Thoracic aorta (tissue), 2 donors: ENCODE data around the gene AGMO. TPM values are rescaled to one million over a fixed set of nuclear protein-coding genes. Genes with fewer than 3 reads are reported as not detected.

ENCODE experiments used
- ATAC-seq: fragments of 150-250 bp; one replicate; pipeline ENCODE4 v1.8.0; 2017; ENCODE audit warnings: low read depth; ENCODE audit not compliant: insufficient number of reproducible peaks, low FRiP score
- DNase-seq: peaks from one replicate; pipeline ENCODE4 v3.0.0-alpha.2; 2020; ENCODE audit warnings: low spot score
- H3K27ac ChIP-seq, 2 donors: fragments of 200-600 bp; sonication (generic); 1 replicate in 1 of 2; 2 replicates in 1 of 2; pipeline ENCODE4 v1.5.1; 2016; ENCODE audit warnings: mild to moderate bottlenecking in 2 of 2, moderate library complexity in 2 of 2
- H3K27me3 ChIP-seq: fragments of 200-600 bp; sonication (generic); replicated peaks from 2 replicates; pipeline ENCODE4 v1.6.0; 2016; ENCODE audit warnings: mild to moderate bottlenecking; ENCODE audit not compliant: insufficient read depth
- H3K36me3 ChIP-seq: fragments of 200-600 bp; sonication (generic); one replicate; pipeline ENCODE4 v1.5.1; 2016
- H3K4me1 ChIP-seq, 2 donors: fragments of 200-600 bp; sonication (generic); 1 replicate in 1 of 2; 2 replicates in 1 of 2; pipeline versions ENCODE4 v1.5.1 to v1.6.0; 2016; ENCODE audit warnings: low read depth in 2 of 2, mild to moderate bottlenecking in 1 of 2; ENCODE audit not compliant: control insufficient read depth in 1 of 2
- H3K4me3 ChIP-seq: fragments of 200-600 bp; sonication (generic); 2 replicates; pipeline ENCODE4 v1.5.1; 2016; ENCODE audit warnings: mild to moderate bottlenecking
- H3K9me3 ChIP-seq: fragments of 200-600 bp; sonication (generic); 2 replicates; pipeline ENCODE4 v1.5.1; 2016
- CTCF ChIP-seq: fragments of 200-600 bp; sonication (generic); IDR thresholded peaks from one replicate; pipeline ENCODE4 v1.5.1; 2019; ENCODE audit warnings: antibody characterized with exemption
- total RNA-seq, 2 donors: library from RNA; depleted of rRNA; stranded (reverse); fragments of >200 nt; gene quantifications; one replicate each; pipeline versions ENCODE4 v1.1.0 to v1.2.3, GENCODE V29; 2016

AGMO gene
- total RNA-seq, 2 donors from 2014 or later, result 0.85 to 3.0 TPM

DNA sequence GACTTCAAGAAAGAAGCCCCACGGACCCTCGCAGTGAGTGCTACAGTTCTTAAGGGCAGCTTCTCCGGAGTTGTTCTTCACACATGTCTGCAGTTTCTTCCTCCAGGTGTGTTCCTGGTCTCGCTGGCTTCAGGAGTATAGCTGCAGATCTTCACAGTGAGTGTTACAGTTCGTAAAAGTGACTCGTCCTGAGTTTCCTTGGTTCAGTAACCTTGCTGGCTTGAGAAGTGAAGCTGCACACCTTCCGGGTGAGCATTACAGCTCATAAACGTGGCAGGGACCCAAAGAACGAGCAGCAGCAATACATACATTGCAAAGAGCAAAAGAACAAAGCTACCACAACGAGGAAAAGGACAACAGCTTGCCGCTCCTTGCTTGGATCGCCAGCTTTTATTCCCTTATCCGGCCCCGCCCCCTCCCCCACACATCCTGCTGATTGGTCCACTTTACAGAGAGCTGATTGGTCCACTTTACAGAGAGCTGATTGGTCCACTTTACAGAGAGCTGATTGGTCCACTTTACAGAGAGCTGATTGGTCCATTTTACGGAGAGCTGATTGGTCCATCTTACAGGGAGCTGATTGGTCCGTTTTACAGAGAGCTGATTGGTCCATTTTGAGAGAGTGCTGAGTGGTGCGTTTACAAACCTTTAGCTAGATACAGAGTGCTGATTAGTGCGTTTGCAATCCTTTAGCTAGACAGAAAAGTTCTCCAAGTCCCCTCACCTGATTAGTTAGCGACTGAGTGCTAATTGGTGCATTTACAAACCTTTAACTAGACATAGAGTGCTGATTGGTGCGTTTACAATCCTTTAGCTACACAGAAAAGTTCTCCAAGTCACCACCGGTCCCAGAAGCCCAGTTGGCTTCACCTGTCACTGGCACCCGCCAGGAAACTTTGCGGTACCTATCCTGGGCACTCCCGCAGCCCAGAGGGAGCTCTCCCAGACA lies 165.3 kb downstream of the AGMO start:
- no peak for TF ChIP-seq CTCF
- no peak overlapping the region for H3K27ac ChIP-seq
- no peaks in the 10 kb centered on the region for H3K4me1 ChIP-seq
- H3K4me3 ChIP-seq, result no peak overlapping the region
- DNase-seq (no peak), ATAC-seq (no peak)
- H3K27me3 ChIP-seq, result no peaks in the 10 kb centered on the region
- H3K9me3 ChIP-seq, result no peaks in the 10 kb centered on the region
- H3K36me3 ChIP-seq, result no peaks in the 10 kb centered on the region

- H3K4me3 ChIP-seq, result no peak overlapping the region
- no peak for DNase-seq
- H3K4me1 ChIP-seq, result no peaks in the 10 kb centered on the region
- H3K36me3 ChIP-seq, result no peaks in the 10 kb centered on the region
- TF ChIP-seq CTCF, result no peak
- ATAC-seq, result no peak
- no peaks in the 10 kb centered on the region for H3K27me3 ChIP-seq
- no peak overlapping the region for H3K27ac ChIP-seq
- H3K9me3 ChIP-seq, result no peaks in the 10 kb centered on the region
Observed at GRCh38 chr7:15389073-15389472, 172.7 kb downstream of the AGMO start.

DNA sequence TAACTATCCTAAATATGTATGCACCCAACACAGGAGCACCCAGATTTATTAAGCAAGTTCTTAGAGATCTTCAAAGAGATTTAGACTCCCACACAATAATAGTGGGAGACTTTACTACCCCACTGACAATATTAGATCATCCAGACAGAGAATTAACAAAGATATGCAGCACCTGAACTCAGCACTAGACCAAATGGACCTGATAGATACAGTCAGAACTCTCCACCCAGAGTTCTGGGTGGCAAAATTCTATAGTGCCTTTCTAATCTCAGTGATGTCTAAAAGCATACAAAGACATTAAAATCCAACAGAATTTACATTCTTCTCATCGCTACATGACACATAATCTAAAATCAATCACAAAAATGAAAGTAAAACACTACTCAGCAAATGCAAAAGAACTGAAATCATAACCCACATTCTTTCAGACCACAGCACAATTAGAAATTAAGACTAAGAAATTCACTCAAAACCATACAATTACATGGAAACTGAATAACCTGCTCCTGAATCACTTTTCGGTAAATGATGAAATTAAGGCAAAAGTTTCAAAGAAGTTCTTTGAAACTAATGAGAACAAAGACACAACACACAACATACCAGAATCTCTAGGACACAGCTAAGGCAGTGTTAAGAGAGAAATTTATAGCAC lies 183.2 kb downstream of the AGMO start:
- ATAC-seq (no peak), DNase-seq (no peak)
- Histone ChIP-seq H3K36me3 (no peaks in the 10 kb centered on the region), H3K4me3 (no peak overlapping the region), H3K4me1 (peaks cover 0 to 7% of the 10 kb centered on the region in 2 donors), H3K9me3 (no peaks in the 10 kb centered on the region), H3K27me3 (no peaks in the 10 kb centered on the region), H3K27ac (no peak overlapping the region)
- TF ChIP-seq CTCF, result no peak

GRCh38 chr7:15376600-15376999 lies 185.2 kb downstream of the AGMO start:
- no peak for ATAC-seq
- no peak for DNase-seq
- no peaks in the 10 kb centered on the region for H3K9me3 ChIP-seq
- H3K27ac ChIP-seq, result no peak overlapping the region
- H3K36me3 ChIP-seq, result no peaks in the 10 kb centered on the region
- H3K4me1 ChIP-seq, result peaks cover 0 to 7% of the 10 kb centered on the region in 2 donors
- H3K4me3 ChIP-seq, result no peak overlapping the region
- no peak for TF ChIP-seq CTCF
- H3K27me3 ChIP-seq, result no peaks in the 10 kb centered on the region

- no peak for TF ChIP-seq CTCF
- DNase-seq (no peak), ATAC-seq (no peak)
- Histone ChIP-seq H3K27ac (no peak overlapping the region), H3K4me3 (no peak overlapping the region), H3K9me3 (no peaks in the 10 kb centered on the region), H3K36me3 (no peaks in the 10 kb centered on the region), H3K27me3 (no peaks in the 10 kb centered on the region), H3K4me1 (no peaks in the 10 kb centered on the region)
Observed at GRCh38 chr7:15370441-15370840, 191.4 kb downstream of the AGMO start.
